ENCODE data around the gene KNDC1. TPM values are rescaled to one million over a fixed set of nuclear protein-coding genes. Genes with fewer than 3 reads are reported as not detected.

KNDC1 gene
- total RNA-seq, 1 experiment from 2014 or later, result 15.7 TPM

DNA sequence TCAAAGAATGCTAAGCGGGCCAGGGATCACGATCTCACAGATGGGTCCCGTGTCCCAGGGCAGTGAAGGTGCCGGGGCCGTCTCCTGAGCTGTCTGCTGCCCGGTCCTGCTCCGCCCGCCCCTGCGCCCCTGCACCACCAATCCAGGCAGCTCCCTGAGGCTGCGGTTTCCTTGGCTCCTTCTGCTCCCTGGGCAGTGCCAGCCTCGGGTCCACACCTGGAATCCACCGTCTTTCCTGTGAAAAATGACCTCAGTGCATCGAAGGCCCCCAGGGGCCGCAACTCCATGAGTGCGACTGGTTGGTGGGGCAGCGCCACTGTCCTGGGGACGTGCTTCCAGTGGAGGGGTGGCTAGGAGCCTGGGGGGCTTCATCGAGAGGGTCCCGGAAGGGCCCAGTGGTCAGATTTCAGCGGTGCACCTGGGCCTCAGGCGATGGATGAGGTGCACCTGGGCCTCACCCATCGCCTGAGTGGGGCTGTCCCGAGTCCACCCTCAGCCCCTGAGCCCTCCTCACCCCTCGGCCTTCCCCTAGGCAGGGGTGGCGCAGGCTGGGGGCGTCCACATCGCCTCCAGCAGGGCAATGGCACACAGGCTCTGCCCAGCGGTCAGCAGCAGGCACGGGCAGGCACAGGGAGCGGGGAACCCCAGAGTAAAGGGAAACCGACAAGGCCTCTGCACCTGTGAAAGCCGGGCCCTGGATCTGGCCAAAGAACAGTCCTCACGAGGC lies 45.1 kb upstream of the KNDC1 start:
- Histone ChIP-seq H3K27ac (ENCODE audit: insufficient read length, low read depth, low read length) (no peak overlapping the region), H2BK5ac (ENCODE audit: insufficient read length, low read length) (no peak overlapping the region), H2BK120ac (ENCODE audit: low read depth, low read length, poor library complexity, severe bottlenecking) (no peak overlapping the region), H3K56ac (ENCODE audit: insufficient read length, low read depth, low read length) (no peak overlapping the region), H2AFZ (ENCODE audit: low read length) (no peak overlapping the region), H3K79me1 (ENCODE audit: insufficient read depth, low read depth, low read length, poor library complexity, severe bottlenecking) (no peaks in the 10 kb centered on the region), H2BK20ac (ENCODE audit: low read depth, low read length, poor library complexity, severe bottlenecking) (no peak overlapping the region), H3K23ac (ENCODE audit: insufficient read length, low read depth, low read length) (no peak overlapping the region), H4K91ac (ENCODE audit: insufficient read length, low read depth, low read length) (no peak overlapping the region), H2BK15ac (ENCODE audit: low read depth, low read length) (no peak overlapping the region), H2BK12ac (ENCODE audit: insufficient read length, low read depth, low read length) (no peak overlapping the region), H3K9me3 (ENCODE audit: control insufficient read depth, low read depth, low read length) (no peaks in the 10 kb centered on the region), H3K18ac (ENCODE audit: insufficient read length, low read depth, low read length) (no peak overlapping the region), H3K27me3 (ENCODE audit: insufficient read depth, low read length) (no peaks in the 10 kb centered on the region), H3K4me1 (ENCODE audit: insufficient read depth, low read length) (no peaks in the 10 kb centered on the region), H3K14ac (ENCODE audit: insufficient read depth, low read length) (no peak overlapping the region; the same call in 1 of the 2 replicates), H3K23me2 (ENCODE audit: insufficient read length, low read depth, low read length, poor library complexity, severe bottlenecking) (peaks cover 2% of the 10 kb centered on the region), H3K9ac (ENCODE audit: extremely low read depth, insufficient read length, low read length) (no peak overlapping the region), H3K4me2 (ENCODE audit: insufficient read depth, insufficient read length, low read length) (no peak overlapping the region), H3K4ac (ENCODE audit: low read depth, low read length) (no peak overlapping the region), H3K79me2 (ENCODE audit: insufficient read depth, low read length) (no peaks in the 10 kb centered on the region), H3T11ph (ENCODE audit: low read length) (no peak overlapping the region), H4K20me1 (ENCODE audit: control insufficient read depth, insufficient read depth, insufficient read length) (no peaks in the 10 kb centered on the region), H4K8ac (replicated peaks; ENCODE audit: insufficient read length, low read depth, low read length) (no peak overlapping the region), H4K5ac (ENCODE audit: insufficient read length, low read depth, low read length) (no peak overlapping the region), H2AK5ac (ENCODE audit: insufficient read length, low read length) (no peak overlapping the region)
- H3K27ac Mint-ChIP-seq, result peak overlapping the region in 1 of 3 experiments; percentile 72; a peak in 1 of 7 replicates
- no peak overlapping the region for H3K4me3 Mint-ChIP-seq
- TF ChIP-seq, protein P1, sequence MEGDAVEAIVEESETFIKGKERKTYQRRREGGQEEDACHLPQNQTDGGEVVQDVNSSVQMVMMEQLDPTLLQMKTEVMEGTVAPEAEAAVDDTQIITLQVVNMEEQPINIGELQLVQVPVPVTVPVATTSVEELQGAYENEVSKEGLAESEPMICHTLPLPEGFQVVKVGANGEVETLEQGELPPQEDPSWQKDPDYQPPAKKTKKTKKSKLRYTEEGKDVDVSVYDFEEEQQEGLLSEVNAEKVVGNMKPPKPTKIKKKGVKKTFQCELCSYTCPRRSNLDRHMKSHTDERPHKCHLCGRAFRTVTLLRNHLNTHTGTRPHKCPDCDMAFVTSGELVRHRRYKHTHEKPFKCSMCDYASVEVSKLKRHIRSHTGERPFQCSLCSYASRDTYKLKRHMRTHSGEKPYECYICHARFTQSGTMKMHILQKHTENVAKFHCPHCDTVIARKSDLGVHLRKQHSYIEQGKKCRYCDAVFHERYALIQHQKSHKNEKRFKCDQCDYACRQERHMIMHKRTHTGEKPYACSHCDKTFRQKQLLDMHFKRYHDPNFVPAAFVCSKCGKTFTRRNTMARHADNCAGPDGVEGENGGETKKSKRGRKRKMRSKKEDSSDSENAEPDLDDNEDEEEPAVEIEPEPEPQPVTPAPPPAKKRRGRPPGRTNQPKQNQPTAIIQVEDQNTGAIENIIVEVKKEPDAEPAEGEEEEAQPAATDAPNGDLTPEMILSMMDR (conservative IDR thresholded peaks at IDR 0.05), result no peak
- peaks cover 20 to 22% of the 10 kb centered on the region in 2 experiments for H3K9me3 Mint-ChIP-seq
- H3K27me3 Mint-ChIP-seq (ENCODE audit: low read depth), result peaks cover 10% of the 10 kb centered on the region
- DNase-seq, result no peak
- peaks cover 0 to 7% (median 0%) of the 10 kb centered on the region in 3 experiments; a peak in 2 of 7 replicates for H3K36me3 Mint-ChIP-seq (ENCODE audit: insufficient read depth in 1 of 3, low read depth in 3 of 3)
- WGBS (ENCODE audit: extremely low coverage, insufficient read length, low lambda C conversion rate), result no CpG with 5 or more reads among the region's 33 CpGs
- no peaks in the 10 kb centered on the region for H3K4me1 Mint-ChIP-seq

Measured in H9 (cell line).